22Rv1 (cell line): ENCODE data around the gene CDT1.

Source experiments
- ZFX ChIP-seq: fragments of 450-650 bp; IDR thresholded peaks from 2 replicates; pipeline ENCODE4 v1.6.1; 2017; ENCODE audit warnings: antibody characterized with exemption, borderline replicate concordance
- TF ChIP-seq, protein P1 (sequence below): fragments of 450-650 bp; IDR thresholded peaks from 2 replicates; pipeline ENCODE4 v1.5.1; 2017; ENCODE audit warnings: mild to moderate bottlenecking

DNA sequence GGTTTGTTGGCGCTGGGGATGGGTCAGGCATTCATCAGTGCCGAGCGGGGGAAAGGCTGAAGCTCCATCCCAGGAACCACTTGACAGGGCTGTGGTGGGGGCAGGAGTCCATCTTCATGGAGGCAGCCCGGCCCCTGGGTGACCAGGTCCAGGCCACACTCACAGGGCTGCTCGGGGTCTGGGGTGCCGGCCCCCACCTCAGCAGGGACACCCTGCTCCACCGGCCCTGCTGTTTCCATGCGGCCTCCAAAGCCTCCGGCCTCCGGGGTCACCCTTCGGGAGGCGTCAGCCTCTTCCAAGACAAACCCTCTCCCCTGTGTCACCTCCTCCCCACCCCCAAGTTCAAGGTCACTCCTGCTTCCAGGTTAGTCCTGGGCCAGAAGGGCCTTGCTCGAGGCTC lies 31.1 kb downstream of the CDT1 start:
- TF ChIP-seq, protein P1, sequence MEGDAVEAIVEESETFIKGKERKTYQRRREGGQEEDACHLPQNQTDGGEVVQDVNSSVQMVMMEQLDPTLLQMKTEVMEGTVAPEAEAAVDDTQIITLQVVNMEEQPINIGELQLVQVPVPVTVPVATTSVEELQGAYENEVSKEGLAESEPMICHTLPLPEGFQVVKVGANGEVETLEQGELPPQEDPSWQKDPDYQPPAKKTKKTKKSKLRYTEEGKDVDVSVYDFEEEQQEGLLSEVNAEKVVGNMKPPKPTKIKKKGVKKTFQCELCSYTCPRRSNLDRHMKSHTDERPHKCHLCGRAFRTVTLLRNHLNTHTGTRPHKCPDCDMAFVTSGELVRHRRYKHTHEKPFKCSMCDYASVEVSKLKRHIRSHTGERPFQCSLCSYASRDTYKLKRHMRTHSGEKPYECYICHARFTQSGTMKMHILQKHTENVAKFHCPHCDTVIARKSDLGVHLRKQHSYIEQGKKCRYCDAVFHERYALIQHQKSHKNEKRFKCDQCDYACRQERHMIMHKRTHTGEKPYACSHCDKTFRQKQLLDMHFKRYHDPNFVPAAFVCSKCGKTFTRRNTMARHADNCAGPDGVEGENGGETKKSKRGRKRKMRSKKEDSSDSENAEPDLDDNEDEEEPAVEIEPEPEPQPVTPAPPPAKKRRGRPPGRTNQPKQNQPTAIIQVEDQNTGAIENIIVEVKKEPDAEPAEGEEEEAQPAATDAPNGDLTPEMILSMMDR = no peak
- no peak for TF ChIP-seq ZFX
